CD4-positive, alpha-beta T cell treated with Interleukin-17A for 1 hour (primary cell): ENCODE measurements around the gene MEMO1.
"Not testable (repeated sequence)": the region's sequence is repeated elsewhere in the genome, so short reads cannot be mapped to it uniquely, and the experiment has no call there.

Experiments
- DNase-seq: peaks from one replicate; pipeline ENCODE4 v3.0.0-alpha.2; 2020

Gene MEMO1

GRCh38 chr2:31997653-31998052, 13.2 kb downstream of the MEMO1 start:
- peak; percentile 9 for DNase-seq

- DNase-seq, result no peak
These were observed 14.1 kb downstream of the MEMO1 start for GRCh38 chr2:31996571-31997150.

- no peak for DNase-seq
These were observed 17.9 kb downstream of the MEMO1 start for GRCh38 chr2:31992934-31993333.

GRCh38 chr2:31992025-31992579, 18.7 kb downstream of the MEMO1 start:
- no peak for DNase-seq

GRCh38 chr2:31989946-31990345, 20.9 kb downstream of the MEMO1 start:
- no peak for DNase-seq

- DNase-seq, result no peak
These were observed 23.2 kb downstream of the MEMO1 start for GRCh38 chr2:31987454-31988220.

- no peak for DNase-seq
These were observed 23.9 kb downstream of the MEMO1 start for GRCh38 chr2:31986906-31987305.

GRCh38 chr2:31983762-31984467, 26.9 kb downstream of the MEMO1 start:
- no peak for DNase-seq

GRCh38 chr2:31980674-31981356, 30.0 kb downstream of the MEMO1 start:
- DNase-seq, result peak; percentile 30

- no peak for DNase-seq
These were observed 30.9 kb downstream of the MEMO1 start for GRCh38 chr2:31979956-31980355.

- no peak for DNase-seq
These were observed 31.8 kb downstream of the MEMO1 start for GRCh38 chr2:31979018-31979417.

GRCh38 chr2:31978436-31978835, 32.4 kb downstream of the MEMO1 start:
- no peak for DNase-seq

GRCh38 chr2:31973665-31974064, 37.1 kb downstream of the MEMO1 start:
- no peak for DNase-seq

- no peak for DNase-seq
These were observed 38.7 kb downstream of the MEMO1 start for GRCh38 chr2:31972059-31972458.

GRCh38 chr2:31969178-31969577, 41.6 kb downstream of the MEMO1 start:
- no peak for DNase-seq

GRCh38 chr2:31967790-31968189, 43.0 kb downstream of the MEMO1 start:
- no peak for DNase-seq

GRCh38 chr2:31966402-31966801, 44.4 kb downstream of the MEMO1 start:
- DNase-seq, result not testable (repeated sequence)

GRCh38 chr2:31965094-31965493, 45.7 kb downstream of the MEMO1 start:
- no peak for DNase-seq

GRCh38 chr2:31962757-31963361, 47.9 kb downstream of the MEMO1 start:
- DNase-seq, result no peak

- DNase-seq, result no peak
These were observed 52.6 kb downstream of the MEMO1 start for GRCh38 chr2:31958140-31958717.

- DNase-seq, result no peak
These were observed 53.3 kb downstream of the MEMO1 start for GRCh38 chr2:31957354-31958139.
